Suprapubic skin (tissue), 4 donors: Measurements from ENCODE around the gene MED13L.

ENCODE experiments used
- CTCF ChIP-seq, 2 donors: fragments of 200-600 bp in 1 of 2; fragments of 450-650 bp in 1 of 2; sonication (generic) in 1 of 2; IDR thresholded peaks; one replicate each; pipeline ENCODE4 v1.5.1; 2016 to 2019; ENCODE audit warnings: antibody characterized with exemption in 2 of 2, mild to moderate bottlenecking in 1 of 2, moderate library complexity in 1 of 2
- EP300 ChIP-seq: sonication (generic); formaldehyde crosslinking; IDR thresholded peaks from one replicate; pipeline ENCODE4 v1.6.1; 2017; ENCODE audit warnings: antibody characterized with exemption
- POLR2A ChIP-seq, 2 donors: fragments of 450-650 bp; IDR thresholded peaks; one replicate each; pipeline ENCODE4 v1.6.1; 2017; ENCODE audit warnings: antibody characterized with exemption in 2 of 2, mild to moderate bottlenecking in 2 of 2, moderate library complexity in 2 of 2
- POLR2AphosphoS5 ChIP-seq, 3 donors: sonication (generic); formaldehyde crosslinking; IDR thresholded peaks; one replicate each; pipeline ENCODE4 v1.6.1; 2017; ENCODE audit warnings: antibody characterized with exemption in 3 of 3

GRCh38 chr12:116196752-116197718 lies 80.5 kb downstream of the MED13L start:
- TF ChIP-seq CTCF (IDR thresholded peaks at IDR 0.05) (no peak), POLR2AphosphoS5 (IDR thresholded peaks at IDR 0.05) (no peak), EP300 (no peak), POLR2A (IDR thresholded peaks at IDR 0.05) (no peak)
